Right lobe of liver (tissue), 6 donors: ENCODE data around the gene CFAP221. TPM values are rescaled to one million over a fixed set of nuclear protein-coding genes. Genes with fewer than 3 reads are reported as not detected.

Experiments
- ATAC-seq, 4 donors: fragments of 200-7000 bp; cut with Tn5 transposase; one replicate each; pipeline ENCODE4 v1.9.1; 2020; ENCODE audit warnings: mild to moderate bottlenecking in 4 of 4, moderate library complexity in 4 of 4
- DNase-seq, 3 donors: peaks; one replicate each; pipeline ENCODE4 v3.0.0-alpha.2; 2020
- H3K27ac ChIP-seq, 3 donors: fragments of 200-600 bp; one replicate each; pipeline ENCODE4 v1.8.0; 2022
- H3K27me3 ChIP-seq, 2 donors: fragments of 200-600 bp; one replicate each; pipeline ENCODE4 v1.8.0; 2022
- H3K36me3 ChIP-seq, 4 donors: fragments of 200-600 bp; sonication (generic) in 1 of 4; one replicate each; pipeline versions ENCODE4 v1.5.1 to v1.8.0; 2017 to 2022; ENCODE audit warnings: control low read depth in 1 of 4
- H3K4me1 ChIP-seq, 4 donors: fragments of 200-600 bp; sonication (generic) in 1 of 4; one replicate each; pipeline versions ENCODE4 v1.5.1 to v1.8.0; 2017 to 2022; ENCODE audit warnings: control low read depth in 1 of 4
- H3K4me3 ChIP-seq, 3 donors: fragments of 200-600 bp; one replicate each; pipeline ENCODE4 v1.8.0; 2022
- H3K9me3 ChIP-seq, 4 donors: fragments of 200-600 bp; sonication (generic) in 1 of 4; one replicate each; pipeline versions ENCODE4 v1.5.1 to v1.8.0; 2017 to 2022; ENCODE audit warnings: control low read depth in 1 of 4
- POLR2A ChIP-seq: fragments of 450-650 bp; IDR thresholded peaks from one replicate; pipeline ENCODE4 v1.6.1; 2017; ENCODE audit warnings: antibody characterized with exemption, mild to moderate bottlenecking
- WGBS: methylation state at CpG from one replicate; pipeline ENCODE4 v1.1.6; 2018; ENCODE audit warnings: low coverage, low lambda C conversion rate; ENCODE audit not compliant: insufficient coverage; ENCODE audit errors: missing lambda C conversion rate; 5-methylcytosine and 5-hydroxymethylcytosine counted together
- intact Hi-C, 2 donors: fragments of 100-400 bp; cut with DNase I; formaldehyde crosslinking; loops; one replicate each; pipeline versions ENCODE4 v1.11.2 to v1.14.1; 2022
- total RNA-seq, 6 experiments: library from RNA; depleted of rRNA in 2 of 6; stranded (reverse); fragments of >200 nt in 2 of 6; fragmentation: NEBNext Ultra II Directional in 3 of 6; extraction: Animal tissue kit (Norgen Biotek cat#: 25700) in 3 of 6; gene quantifications; one replicate each; pipeline versions ENCODE4 v1.1.0 to v1.2.4, GENCODE V29; 2016 to 2023
- TF ChIP-seq, protein P1 (sequence below), 4 donors: fragments of 200-600 bp in 3 of 4; fragments of 450-650 bp in 1 of 4; IDR thresholded peaks; one replicate each; pipeline versions ENCODE4 v1.5.1 to v1.8.0; 2016 to 2022; ENCODE audit warnings: antibody characterized with exemption in 4 of 4, mild to moderate bottlenecking in 2 of 4
- donor health status: DM: no; HTN: yes; CAD: no.
- donor health status: DM: no; HTN: no; CAD: no.
- donor health status: DM: no; HTN: no; CAD: no.
- donor health status: DM: no; HTN: yes; CAD: no.
- donor health status: DM: no; HTN: yes; CAD: no.

The CFAP221 gene
- total RNA-seq, 6 experiments from 2014 or later = 0.56 to 5.8 (median 2.4) TPM

DNA sequence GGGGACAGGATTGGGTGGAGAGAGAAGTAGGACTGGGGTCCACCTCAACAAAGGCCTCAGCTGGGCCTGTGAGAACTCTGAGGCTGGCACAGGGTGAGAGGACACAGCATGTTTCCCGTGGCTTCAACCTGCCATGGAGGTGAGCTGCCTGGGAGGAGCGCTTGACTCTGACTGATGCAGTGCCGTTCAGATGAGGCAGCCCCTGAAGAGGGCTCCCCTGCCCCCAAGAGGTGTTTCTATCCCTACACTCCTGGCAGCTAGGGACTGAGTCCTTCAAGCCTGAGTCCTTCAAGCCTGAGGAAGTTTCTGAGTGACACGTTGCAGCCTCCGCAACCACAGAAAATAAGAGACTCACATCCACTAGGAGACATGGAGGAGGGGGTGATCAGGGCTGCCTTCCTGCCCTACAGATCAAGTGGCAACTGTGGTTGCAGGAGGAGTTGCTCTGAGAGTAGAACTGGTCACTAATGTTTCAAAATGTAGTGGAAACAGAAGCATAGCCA is 85.1 kb downstream of the CFAP221 start:
- no CpG with 5 or more reads among the region's 5 CpGs for WGBS
- intact Hi-C loops = no loop called here

DNA sequence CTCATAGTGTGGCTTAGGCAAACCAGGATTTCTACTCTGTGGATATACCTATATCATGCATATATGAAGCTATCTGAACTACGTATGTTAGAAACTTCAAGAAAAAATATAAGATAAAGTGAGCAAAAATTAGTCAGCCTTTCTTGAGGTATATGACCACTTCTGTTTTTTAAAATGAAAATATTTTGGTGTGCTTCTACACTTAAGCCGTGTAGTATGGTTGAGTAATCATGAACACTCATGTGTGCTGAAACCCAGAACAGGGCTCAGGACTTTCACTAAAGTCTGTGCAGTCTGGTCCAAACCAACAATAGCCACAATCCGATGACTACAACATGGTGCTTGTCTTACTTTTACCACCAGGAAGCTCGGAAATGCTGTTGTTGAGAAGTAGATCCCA is 85.9 kb downstream of the CFAP221 start:
- intact Hi-C loops = no loop called here
- Histone ChIP-seq H3K4me3 (no peak overlapping the region), H3K9me3 (no peaks in the 10 kb centered on the region), H3K27me3 (no peaks in the 10 kb centered on the region), H3K27ac (no peak overlapping the region), H3K36me3 (no peaks in the 10 kb centered on the region), H3K4me1 (no peaks in the 10 kb centered on the region)
- WGBS = 80% methylated on average over 4 of the region's 4 CpGs
- TF ChIP-seq POLR2A = no peak
- TF ChIP-seq, protein P1, sequence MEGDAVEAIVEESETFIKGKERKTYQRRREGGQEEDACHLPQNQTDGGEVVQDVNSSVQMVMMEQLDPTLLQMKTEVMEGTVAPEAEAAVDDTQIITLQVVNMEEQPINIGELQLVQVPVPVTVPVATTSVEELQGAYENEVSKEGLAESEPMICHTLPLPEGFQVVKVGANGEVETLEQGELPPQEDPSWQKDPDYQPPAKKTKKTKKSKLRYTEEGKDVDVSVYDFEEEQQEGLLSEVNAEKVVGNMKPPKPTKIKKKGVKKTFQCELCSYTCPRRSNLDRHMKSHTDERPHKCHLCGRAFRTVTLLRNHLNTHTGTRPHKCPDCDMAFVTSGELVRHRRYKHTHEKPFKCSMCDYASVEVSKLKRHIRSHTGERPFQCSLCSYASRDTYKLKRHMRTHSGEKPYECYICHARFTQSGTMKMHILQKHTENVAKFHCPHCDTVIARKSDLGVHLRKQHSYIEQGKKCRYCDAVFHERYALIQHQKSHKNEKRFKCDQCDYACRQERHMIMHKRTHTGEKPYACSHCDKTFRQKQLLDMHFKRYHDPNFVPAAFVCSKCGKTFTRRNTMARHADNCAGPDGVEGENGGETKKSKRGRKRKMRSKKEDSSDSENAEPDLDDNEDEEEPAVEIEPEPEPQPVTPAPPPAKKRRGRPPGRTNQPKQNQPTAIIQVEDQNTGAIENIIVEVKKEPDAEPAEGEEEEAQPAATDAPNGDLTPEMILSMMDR (IDR thresholded peaks at IDR 0.05) = no peak
- DNase-seq (no peak), ATAC-seq (no peak)

More for the DNA sequence above, 85.1 kb downstream of the CFAP221 start:
- DNase-seq = no peak
- Histone ChIP-seq H3K27ac (no peak overlapping the region), H3K27me3 (no peaks in the 10 kb centered on the region), H3K4me3 (no peak overlapping the region), H3K36me3 (no peaks in the 10 kb centered on the region), H3K9me3 (no peaks in the 10 kb centered on the region), H3K4me1 (no peaks in the 10 kb centered on the region)
- no peak for ATAC-seq
- TF ChIP-seq, protein P1 (IDR thresholded peaks at IDR 0.05) = no peak
- no peak for TF ChIP-seq POLR2A

GRCh38 chr2:119637371-119637770 is 93.1 kb downstream of the CFAP221 start:
- H3K9me3 ChIP-seq = no peaks in the 10 kb centered on the region
- no peak overlapping the region for H3K27ac ChIP-seq
- ATAC-seq (no peak), DNase-seq (no peak)
- H3K36me3 ChIP-seq = no peaks in the 10 kb centered on the region
- intact Hi-C loops = no loop called here
- no peak overlapping the region for H3K4me3 ChIP-seq
- WGBS = 60% methylated on average over 5 of the region's 5 CpGs
- H3K4me1 ChIP-seq = no peaks in the 10 kb centered on the region
- TF ChIP-seq, protein P1 (IDR thresholded peaks at IDR 0.05) = no peak
- no peak for TF ChIP-seq POLR2A
- no peaks in the 10 kb centered on the region for H3K27me3 ChIP-seq

DNA sequence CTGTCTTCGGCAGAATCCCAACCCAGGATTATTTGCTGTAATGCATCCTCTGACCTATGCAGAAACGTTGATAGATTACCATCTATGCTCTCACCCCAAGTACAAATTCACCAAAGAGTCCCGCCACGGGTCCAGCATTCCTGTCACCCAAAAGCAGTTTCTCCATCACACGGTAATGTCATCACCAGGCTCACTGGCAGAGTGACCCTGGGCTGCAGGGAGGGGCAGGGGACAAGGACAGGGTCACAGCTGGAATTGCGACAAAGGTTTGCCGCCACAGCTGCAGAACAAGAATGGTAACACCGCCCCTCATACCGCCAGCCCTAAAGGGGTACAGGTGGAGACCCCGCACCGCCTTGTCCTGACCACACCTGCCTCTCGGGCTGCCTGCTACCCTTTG is 94.0 kb downstream of the CFAP221 start:
- Histone ChIP-seq H3K36me3 (no peaks in the 10 kb centered on the region), H3K9me3 (no peaks in the 10 kb centered on the region), H3K27ac (no peak overlapping the region), H3K27me3 (no peaks in the 10 kb centered on the region), H3K4me3 (no peak overlapping the region), H3K4me1 (no peaks in the 10 kb centered on the region)
- DNase-seq (no peak), ATAC-seq (no peak)
- intact Hi-C loops = no loop called here
- no peak for TF ChIP-seq POLR2A
- TF ChIP-seq, protein P1 (IDR thresholded peaks at IDR 0.05) = no peak
- WGBS = 7% methylated on average over 3 of the region's 12 CpGs
